ENCODE results near the gene KLHL26.

The KLHL26 gene

GRCh38 chr19:18713550-18714117 lies 76.8 kb downstream of the KLHL26 start:
- no peak for DNase-seq
- TF ChIP-seq POLR2A (IDR thresholded peaks at IDR 0.05; ENCODE audit: low read length), result no peak
- TF ChIP-seq GATA1 (IDR thresholded peaks at IDR 0.05; ENCODE audit: low read depth, low read length), result no peak

DNA sequence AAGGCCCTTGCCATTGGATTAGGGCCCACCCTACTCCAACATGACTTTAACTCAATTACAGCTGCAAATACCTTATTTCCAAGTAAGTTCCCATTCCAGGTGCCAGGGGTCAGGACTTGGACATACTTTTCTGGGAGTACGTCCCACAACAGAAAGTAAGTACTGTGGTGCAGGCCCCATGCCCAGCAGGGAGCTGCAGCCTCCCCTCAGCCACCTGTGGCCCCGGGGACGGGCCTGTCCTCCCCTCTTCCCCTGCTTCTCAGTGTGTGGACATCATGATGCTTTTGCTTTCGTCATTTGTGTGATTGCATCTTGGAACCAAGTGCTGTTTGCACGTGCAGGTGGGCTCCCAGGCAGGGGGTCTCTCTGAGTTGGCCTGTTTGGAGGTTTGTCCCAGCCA lies 78.6 kb downstream of the KLHL26 start:
- TF ChIP-seq GATA1 (IDR thresholded peaks at IDR 0.05; ENCODE audit: low read depth, low read length) (no peak), POLR2A (IDR thresholded peaks at IDR 0.05; ENCODE audit: low read length) (no peak)
- DNase-seq, result no peak

- no peak for DNase-seq
- TF ChIP-seq GATA1 (IDR thresholded peaks at IDR 0.05; ENCODE audit: low read depth, low read length), result no peak
Measured at GRCh38 chr19:18716857-18717256, 80.0 kb downstream of the KLHL26 start.

- no peak for DNase-seq
- no peak for TF ChIP-seq POLR2A (IDR thresholded peaks at IDR 0.05; ENCODE audit: low read length)
- no peak for TF ChIP-seq GATA1 (IDR thresholded peaks at IDR 0.05; ENCODE audit: low read depth, low read length)
Measured at GRCh38 chr19:18717601-18718000, 80.8 kb downstream of the KLHL26 start.

DNA sequence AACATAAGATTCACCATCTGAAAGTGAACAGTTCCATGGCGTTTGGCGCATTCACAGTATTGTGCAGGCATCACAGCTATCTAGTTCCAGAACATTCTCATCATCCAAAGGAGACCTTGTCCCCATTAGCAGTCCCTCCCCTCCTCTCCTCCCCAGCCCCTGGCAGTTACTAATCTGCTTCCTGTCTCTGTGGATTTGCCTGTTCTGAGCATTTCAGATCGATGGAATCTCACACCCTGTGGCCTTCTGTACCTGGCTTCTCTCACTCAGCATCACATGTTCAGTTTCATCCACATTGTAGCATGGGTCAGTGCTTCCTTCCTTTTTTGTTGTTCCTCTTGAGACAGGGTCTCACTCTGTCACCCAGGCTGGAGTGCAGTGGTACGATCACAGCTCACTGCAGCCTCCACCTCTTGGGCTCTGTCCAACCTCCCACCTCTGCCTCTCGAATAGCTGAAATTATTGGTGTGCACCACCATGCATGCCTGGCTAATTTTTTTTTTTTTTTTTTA lies 81.2 kb downstream of the KLHL26 start:
- no peak for DNase-seq
- no peak for TF ChIP-seq GATA1 (IDR thresholded peaks at IDR 0.05; ENCODE audit: low read depth, low read length)
- TF ChIP-seq POLR2A (IDR thresholded peaks at IDR 0.05; ENCODE audit: low read length), result no peak

GRCh38 chr19:18718846-18719458 lies 82.1 kb downstream of the KLHL26 start:
- no peak for DNase-seq
- TF ChIP-seq POLR2A (IDR thresholded peaks at IDR 0.05; ENCODE audit: low read length), result no peak
- no peak for TF ChIP-seq GATA1 (IDR thresholded peaks at IDR 0.05; ENCODE audit: low read depth, low read length)

GRCh38 chr19:18719541-18719940 lies 82.7 kb downstream of the KLHL26 start:
- TF ChIP-seq GATA1 (IDR thresholded peaks at IDR 0.05; ENCODE audit: low read depth, low read length) (no peak), POLR2A (IDR thresholded peaks at IDR 0.05; ENCODE audit: low read length) (no peak)
- no peak for DNase-seq

Measured in erythroblast (primary cell).